LNCaP clone FGC (cell line): ENCODE results near the gene GPX2.

ENCODE experiments used
- DNase-seq: peaks from one replicate; pipeline ENCODE4 v3.0.0-alpha.2; 2011; ENCODE audit warnings: low read depth
- H3K4me3 ChIP-seq: 2 replicates; pipeline ENCODE4 v1.5.1; 2011; ENCODE audit warnings: mild to moderate bottlenecking, low read depth, low read length, control low read depth
- TF ChIP-seq, protein P1 (sequence below): IDR thresholded peaks from 2 replicates; pipeline ENCODE4 v1.5.1; 2012; ENCODE audit warnings: mild to moderate bottlenecking; ENCODE audit not compliant: control insufficient read depth, insufficient read depth; ENCODE audit errors: extremely low read depth

GPX2 gene

GRCh38 chr14:64929014-64929359 is 13.6 kb downstream of the GPX2 start:
- TF ChIP-seq, protein P1, sequence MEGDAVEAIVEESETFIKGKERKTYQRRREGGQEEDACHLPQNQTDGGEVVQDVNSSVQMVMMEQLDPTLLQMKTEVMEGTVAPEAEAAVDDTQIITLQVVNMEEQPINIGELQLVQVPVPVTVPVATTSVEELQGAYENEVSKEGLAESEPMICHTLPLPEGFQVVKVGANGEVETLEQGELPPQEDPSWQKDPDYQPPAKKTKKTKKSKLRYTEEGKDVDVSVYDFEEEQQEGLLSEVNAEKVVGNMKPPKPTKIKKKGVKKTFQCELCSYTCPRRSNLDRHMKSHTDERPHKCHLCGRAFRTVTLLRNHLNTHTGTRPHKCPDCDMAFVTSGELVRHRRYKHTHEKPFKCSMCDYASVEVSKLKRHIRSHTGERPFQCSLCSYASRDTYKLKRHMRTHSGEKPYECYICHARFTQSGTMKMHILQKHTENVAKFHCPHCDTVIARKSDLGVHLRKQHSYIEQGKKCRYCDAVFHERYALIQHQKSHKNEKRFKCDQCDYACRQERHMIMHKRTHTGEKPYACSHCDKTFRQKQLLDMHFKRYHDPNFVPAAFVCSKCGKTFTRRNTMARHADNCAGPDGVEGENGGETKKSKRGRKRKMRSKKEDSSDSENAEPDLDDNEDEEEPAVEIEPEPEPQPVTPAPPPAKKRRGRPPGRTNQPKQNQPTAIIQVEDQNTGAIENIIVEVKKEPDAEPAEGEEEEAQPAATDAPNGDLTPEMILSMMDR: no peak
- DNase-seq: no peak
- H3K4me3 ChIP-seq: no peak overlapping the region

GRCh38 chr14:64928239-64929013 is 14.1 kb downstream of the GPX2 start:
- TF ChIP-seq, protein P1: no peak
- H3K4me3 ChIP-seq: no peak overlapping the region
- DNase-seq: no peak

- DNase-seq: no peak
- H3K4me3 ChIP-seq: no peak overlapping the region
- TF ChIP-seq, protein P1: no peak
These were observed 15.5 kb downstream of the GPX2 start for GRCh38 chr14:64927031-64927430.

DNA sequence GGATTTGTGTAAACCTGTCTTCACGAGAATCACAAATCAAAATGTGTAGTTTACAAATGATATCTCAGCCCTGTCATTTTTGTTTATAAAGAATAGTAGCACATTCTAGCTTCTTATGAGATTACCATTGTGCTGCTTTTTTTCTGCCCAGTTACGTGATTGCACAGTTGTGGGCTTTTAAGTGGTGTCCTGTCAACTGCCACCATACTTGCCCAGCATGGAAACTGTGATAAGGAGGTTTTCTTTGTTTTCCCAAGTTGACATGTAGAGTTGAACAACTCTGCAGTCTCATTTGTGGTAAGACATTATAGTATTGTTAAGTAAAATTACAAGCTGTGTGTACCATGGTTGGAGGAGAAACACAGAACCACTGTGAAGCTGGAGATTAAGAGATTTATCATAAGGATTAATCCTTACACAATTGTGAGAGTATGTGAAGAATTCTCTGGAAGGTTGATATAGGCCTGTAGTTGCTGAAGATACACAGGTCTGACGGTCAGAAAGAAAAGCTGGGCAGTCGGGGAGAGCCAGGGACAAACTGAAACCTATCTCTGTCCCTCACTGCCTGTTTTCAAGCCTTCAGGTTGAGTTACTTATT is 16.0 kb downstream of the GPX2 start:
- H3K4me3 ChIP-seq: no peak overlapping the region
- DNase-seq: no peak
- TF ChIP-seq, protein P1: no peak

GRCh38 chr14:64923015-64923414 is 19.5 kb downstream of the GPX2 start:
- H3K4me3 ChIP-seq: no peak overlapping the region
- TF ChIP-seq, protein P1: no peak
- DNase-seq: no peak

DNA sequence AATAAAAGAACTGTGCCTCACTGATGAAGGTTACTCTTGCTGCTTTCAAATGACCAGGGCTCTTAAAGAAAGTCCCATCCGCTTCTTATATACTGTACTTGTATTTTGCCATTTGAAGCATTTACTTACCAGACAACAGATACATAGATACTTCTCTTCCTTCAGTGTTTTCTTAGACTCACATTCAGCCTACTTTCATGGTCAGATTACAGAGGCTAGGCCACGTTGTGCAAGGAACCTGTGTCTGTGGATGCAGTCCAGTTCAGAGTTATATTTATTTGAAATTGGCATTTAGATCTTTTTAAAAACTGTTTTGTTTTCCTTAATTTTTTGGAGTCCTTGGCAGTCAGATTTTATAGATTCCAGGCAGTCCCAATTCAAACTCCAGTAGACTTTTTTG is 22.1 kb downstream of the GPX2 start:
- DNase-seq: no peak
- TF ChIP-seq, protein P1: no peak
- no peak overlapping the region for H3K4me3 ChIP-seq

- TF ChIP-seq, protein P1: no peak
- H3K4me3 ChIP-seq: no peak overlapping the region
- DNase-seq: no peak
These were observed 22.9 kb downstream of the GPX2 start for GRCh38 chr14:64919618-64920017.
